NCI-H2171 (cell line): ENCODE data around the gene USP19.
A peak's percentile ranks its signal among the peaks of the same experiment; 100 is the strongest.

Source experiments
- DNase-seq: peaks from one replicate; lab custom pipeline; 2025; lab: John Stamatoyannopoulos, UW

Gene USP19

GRCh38 chr3:49132437-49133225 is 12.0 kb upstream of the USP19 start, which contains the start of gene LAMB2:
TSS of gene LAMB2 (minus strand) at chr3:49133050. CDS start at chr3:49132867, 183 bp downstream.
- DNase-seq = no peak

DNA sequence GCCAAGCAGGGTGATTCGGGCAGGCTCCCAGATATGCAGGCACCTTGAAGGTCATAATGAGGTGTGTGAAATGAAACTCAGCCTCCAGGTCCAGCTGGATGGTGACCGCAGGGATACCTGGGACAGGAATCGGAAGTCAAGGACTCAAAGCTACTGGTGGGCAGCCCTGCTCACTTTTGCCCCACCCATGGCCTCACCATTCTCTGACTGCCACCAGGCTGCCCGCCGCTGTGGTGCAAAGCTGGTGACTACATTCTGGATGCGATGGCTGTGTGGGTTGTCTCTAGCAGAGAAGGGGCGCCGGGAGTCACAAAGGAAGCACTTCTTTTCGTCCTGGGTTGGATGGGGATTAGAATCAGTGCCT is 11.4 kb upstream of the USP19 start:
- no peak for DNase-seq

DNA sequence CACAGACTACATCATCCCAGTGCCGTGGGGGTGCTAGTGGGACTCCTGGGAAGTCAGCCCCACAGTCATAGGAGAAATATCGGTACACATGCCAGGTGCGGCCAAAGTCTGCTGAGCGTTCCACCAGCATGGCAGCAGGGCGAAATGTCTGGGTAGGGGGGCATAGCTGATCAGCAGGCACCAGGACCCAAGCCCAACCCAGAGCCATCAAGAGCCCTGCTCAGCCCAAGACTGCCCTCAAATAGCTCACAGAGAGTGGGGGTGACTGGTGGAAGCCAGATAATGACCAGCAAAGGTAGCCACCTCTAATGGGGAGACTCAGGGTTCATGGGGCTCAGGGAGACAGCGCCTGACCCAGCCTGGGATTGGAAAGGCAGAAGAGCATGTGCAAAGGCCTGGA is 11.0 kb upstream of the USP19 start:
- DNase-seq = no peak

DNA sequence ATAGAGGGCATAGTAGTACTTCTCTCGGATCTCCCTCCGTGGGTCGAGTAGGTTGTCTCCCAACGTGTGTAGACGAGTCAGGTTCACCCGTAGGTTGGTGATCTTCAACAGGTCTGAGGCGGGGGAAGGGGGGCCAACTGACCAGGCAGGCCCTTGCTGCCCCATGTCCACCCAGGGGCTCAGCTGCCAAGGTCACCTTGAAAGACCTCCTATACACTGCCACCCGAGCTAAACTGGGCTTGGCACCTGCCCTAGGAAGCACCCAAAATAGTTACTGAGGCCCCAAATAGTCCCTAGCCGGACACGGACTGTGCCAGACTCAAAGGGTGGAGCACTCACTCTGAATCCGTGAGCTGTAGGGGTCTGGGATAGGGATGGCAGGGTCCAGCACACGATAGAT is 10.4 kb upstream of the USP19 start:
- DNase-seq = no peak

DNA sequence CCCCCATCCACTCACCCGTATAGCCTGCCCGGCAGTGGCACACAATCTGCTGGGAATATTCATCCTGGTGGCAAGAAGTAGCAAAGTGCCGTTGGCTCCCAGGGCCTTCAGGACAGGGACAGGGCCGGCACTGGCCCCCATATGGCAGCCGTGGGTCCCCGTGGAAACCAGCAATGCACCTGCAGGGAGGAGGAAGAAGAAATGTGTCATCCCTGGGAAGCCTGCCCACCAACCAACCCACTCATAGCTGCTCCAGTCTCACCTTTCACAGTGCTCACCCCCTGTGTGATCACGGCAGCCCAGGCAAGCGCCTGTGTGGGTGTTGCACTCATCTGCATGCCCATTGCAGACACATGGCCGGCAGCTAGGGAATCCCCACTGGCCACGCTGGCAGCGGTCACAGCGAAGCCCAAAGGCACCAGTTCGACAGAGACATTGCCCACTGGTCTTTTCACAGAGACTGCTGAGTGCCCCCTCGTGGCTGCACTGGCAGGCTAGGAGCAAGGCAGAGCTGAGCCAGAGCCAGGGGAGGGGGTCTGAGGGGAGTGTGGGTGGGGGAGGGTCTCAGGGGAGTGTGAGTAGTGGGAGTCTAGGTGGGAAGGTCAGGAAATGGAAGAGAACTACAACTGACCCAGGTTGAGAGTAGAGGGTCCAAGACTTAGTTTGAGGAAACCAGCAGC is 4.5 kb upstream of the USP19 start:
- no peak for DNase-seq

GRCh38 chr3:49124203-49124602 is 3.6 kb upstream of the USP19 start:
- DNase-seq = no peak

DNA sequence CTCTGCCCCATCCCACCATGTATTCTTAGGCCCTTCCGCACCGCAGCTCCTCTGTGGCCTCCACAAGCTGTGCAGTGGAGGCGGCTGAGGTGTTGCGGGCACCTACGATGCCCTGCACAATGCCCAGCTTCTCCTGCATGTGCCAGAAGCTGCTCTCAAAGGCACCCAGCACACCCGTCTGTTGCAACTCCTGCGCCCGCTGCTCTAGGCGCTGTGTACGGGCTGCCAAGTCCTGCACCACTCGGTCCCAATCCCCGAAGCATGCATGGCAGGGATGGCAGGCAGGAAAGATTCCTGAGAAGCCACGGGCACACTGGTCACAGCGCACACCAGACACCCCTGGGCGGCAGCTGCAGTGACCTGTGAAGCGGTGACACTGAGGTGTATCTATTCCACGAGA is 3.1 kb upstream of the USP19 start:
- DNase-seq = no peak

GRCh38 chr3:49122886-49123545 is 2.4 kb upstream of the USP19 start:
- no peak for DNase-seq

DNA sequence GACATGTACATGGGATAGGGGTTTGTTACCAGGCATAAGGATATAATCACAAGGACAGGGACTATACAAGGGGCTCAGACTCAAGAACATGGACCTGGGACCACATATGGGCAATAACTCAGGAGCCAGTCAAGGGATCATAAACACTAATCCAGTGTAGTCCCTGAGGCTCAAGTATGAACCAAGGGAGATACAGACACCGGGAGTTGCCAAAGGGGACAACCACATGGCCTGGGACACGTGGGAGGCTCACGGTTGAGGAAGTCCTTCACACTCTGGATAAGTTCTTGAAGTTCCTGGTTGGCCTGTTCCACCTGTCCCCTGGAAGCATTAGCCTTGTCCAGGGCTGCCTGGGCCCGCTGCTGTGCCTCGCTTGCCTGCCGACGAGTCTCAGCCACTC is 1.8 kb upstream of the USP19 start:
- no peak for DNase-seq

DNA sequence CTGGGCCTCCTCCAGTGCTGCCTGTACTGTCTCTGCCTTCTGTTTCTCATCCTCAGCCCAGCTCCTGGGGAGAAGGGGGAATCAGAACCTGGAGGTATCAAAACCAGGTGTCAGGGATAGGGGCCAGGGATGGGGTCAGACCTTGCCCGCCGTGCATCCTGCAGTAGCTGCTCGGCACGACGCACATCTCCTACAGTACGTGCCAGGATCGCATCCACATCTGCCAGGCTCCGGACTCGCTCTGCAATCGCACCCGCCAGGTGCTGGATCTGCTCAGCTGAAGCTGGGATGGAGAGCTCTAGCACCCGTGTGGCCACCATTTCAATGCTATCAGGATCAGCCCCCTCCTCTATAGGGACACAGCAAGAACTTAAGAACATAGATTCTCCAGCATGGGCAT is 1.4 kb upstream of the USP19 start:
- DNase-seq = no peak

GRCh38 chr3:49121132-49121736 is 611 bp upstream of the USP19 start:
- no peak for DNase-seq

DNA sequence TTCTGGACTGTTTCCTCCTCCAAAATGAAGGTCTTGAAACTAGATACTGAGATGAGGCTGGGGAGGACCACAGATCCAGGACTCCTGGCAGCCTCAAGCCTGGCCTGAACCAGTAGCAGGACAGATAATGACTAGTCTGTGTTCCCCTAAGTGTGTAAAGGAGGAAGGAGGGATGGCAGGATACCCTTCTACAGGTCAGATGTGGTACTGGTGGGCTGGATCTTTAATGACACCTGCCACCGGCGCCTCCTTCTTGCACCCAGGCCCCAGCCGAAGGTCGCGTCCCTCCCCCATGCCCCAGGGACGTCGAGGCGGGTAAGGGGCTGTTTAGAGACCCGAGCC is 556 bp downstream of the USP19 start:
- DNase-seq = no peak

- DNase-seq = no peak
Observed at GRCh38 chr3:49119439-49119838, 1.2 kb downstream of the USP19 start.

GRCh38 chr3:49119036-49119435 is 1.6 kb downstream of the USP19 start:
- no peak for DNase-seq

DNA sequence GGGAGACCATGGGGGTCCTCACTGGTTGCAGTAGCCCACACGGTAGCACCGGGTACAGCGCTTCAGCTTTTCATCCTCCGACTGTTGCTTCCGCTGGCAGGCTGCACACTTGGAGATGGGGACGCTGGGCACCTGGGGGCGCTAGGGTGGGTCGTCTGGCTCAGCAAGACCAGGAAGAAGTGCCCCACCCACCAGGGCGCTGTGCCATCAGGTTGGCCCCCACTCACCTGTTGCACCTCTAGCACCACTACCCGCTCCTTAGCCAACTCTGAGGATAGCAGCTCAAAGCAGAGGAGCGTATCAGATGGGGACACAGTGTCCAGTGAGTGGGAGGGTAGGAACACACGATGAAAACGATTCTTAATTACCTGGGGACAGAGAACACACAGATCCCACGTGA is 8.4 kb downstream of the USP19 start:
- DNase-seq = no peak

- DNase-seq = no peak
Observed at GRCh38 chr3:49111347-49111746, 9.3 kb downstream of the USP19 start.

GRCh38 chr3:49110780-49111179 is 9.8 kb downstream of the USP19 start:
- DNase-seq = no peak

DNA sequence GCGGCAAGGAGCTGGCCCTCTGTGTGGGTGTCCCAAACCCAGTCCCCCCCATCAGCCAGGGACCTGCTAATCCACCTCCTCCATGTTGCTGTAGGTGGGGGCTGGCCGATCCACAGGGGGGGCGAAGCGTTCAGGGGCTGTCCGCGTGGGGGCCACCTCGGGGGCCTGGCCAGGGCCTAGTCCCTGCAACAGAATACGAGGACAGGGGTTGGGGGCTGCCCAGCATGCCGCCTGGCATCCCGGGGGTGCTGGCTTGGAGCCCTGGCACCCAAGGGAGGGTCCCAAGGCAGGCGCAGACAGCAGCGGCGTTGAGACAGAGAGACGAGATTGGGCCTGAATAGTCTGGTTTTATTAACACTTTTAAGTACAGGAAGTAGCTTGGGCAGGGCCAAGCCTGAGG is 12.3 kb downstream of the USP19 start:
- DNase-seq = no peak

GRCh38 chr3:49104427-49105291 is 16.0 kb downstream of the USP19 start, which contains the start of gene QARS1:
TSS of gene QARS1 (minus strand) at chr3:49104757. CDS start at chr3:49104733, 24 bp downstream.
- peak; percentile 71 for DNase-seq

GRCh38 chr3:49104052-49104426 is 16.6 kb downstream of the USP19 start:
- DNase-seq = no peak

DNA sequence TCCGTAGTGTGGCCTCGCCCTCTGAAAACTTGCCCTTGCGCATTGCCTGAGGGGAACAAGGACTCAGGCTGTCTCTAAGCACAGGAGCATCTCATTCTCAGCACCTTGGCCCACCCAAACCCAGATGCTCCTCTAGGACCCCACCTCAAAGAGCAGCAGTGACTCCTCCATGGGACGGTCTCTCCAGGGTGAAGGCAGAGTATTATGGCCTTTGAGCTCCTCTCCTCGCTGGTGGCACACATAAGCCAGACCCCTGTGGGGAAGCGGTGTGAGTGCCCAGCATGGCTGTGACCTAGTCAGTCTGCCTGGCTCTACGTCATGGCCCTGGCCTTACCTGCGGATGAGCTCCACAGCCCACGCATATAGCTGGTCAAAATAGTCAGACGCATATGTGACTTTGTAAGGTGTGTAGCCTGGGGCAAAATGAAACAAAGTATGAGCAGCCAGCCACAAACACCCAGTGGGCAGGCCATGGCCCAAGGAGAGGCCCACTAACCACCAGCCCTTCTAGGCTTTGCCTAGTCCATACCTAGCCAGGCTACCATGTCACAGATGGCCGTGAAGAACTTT is 20.5 kb downstream of the USP19 start:
- DNase-seq = no peak
